Endodermal cell (in vitro differentiated cells): ENCODE results near the gene AIF1. TPM values are rescaled to one million over a fixed set of nuclear protein-coding genes. Genes with fewer than 3 reads are reported as not detected.
A peak's percentile ranks its signal among the peaks of the same experiment; 100 is the strongest.

ENCODE experiments used
- DNase-seq: peaks from one replicate; pipeline ENCODE4 v3.0.0-alpha.2; 2017
- H3K27ac ChIP-seq: 2 replicates; pipeline ENCODE4 v1.5.1; 2013; ENCODE audit warnings: mild to moderate bottlenecking, low read depth, low read length, moderate library complexity
- H3K27me3 ChIP-seq: 2 replicates; pipeline ENCODE4 v1.6.1; 2013; ENCODE audit warnings: mild to moderate bottlenecking, low read length, moderate library complexity; ENCODE audit not compliant: insufficient read depth, control insufficient read depth, poor library complexity, severe bottlenecking
- H3K36me3 ChIP-seq: 2 replicates; pipeline ENCODE4 v1.7.0; 2013; ENCODE audit warnings: mild to moderate bottlenecking, low read length, moderate library complexity; ENCODE audit not compliant: control insufficient read depth, insufficient read depth
- H3K4me1 ChIP-seq: one replicate; pipeline ENCODE4 v1.7.0; 2013; ENCODE audit warnings: low read length; ENCODE audit not compliant: control insufficient read depth, insufficient read depth
- H3K4me3 ChIP-seq: 2 replicates; pipeline ENCODE4 v1.5.1; 2013; ENCODE audit warnings: mild to moderate bottlenecking, low read length, moderate library complexity
- H3K9ac ChIP-seq: 2 replicates; pipeline ENCODE4 v1.6.1; 2013; ENCODE audit warnings: mild to moderate bottlenecking, low read length, moderate library complexity; ENCODE audit not compliant: poor library complexity, severe bottlenecking; ENCODE audit errors: extremely low read depth
- H3K9me3 ChIP-seq: 2 replicates; pipeline ENCODE4 v1.6.1; 2013; ENCODE audit warnings: mild to moderate bottlenecking, low read length, moderate library complexity; ENCODE audit not compliant: control insufficient read depth
- H3K27ac Mint-ChIP-seq: 2 replicates; pipeline ENCODE4 v1.8.0; 2020; ENCODE audit warnings: mixed read lengths
- H3K27me3 Mint-ChIP-seq: 2 replicates; pipeline ENCODE4 v1.8.0; 2021; ENCODE audit warnings: mild to moderate bottlenecking, mixed read lengths; ENCODE audit not compliant: insufficient read depth
- H3K36me3 Mint-ChIP-seq: 2 replicates; pipeline ENCODE4 v1.8.0; 2020; ENCODE audit warnings: low read depth, mixed read lengths
- H3K4me1 Mint-ChIP-seq: 2 replicates; pipeline ENCODE4 v1.8.0; 2020; ENCODE audit warnings: mixed read lengths
- H3K4me3 Mint-ChIP-seq: 2 replicates; pipeline ENCODE4 v1.8.0; 2020; ENCODE audit warnings: mild to moderate bottlenecking, moderate library complexity, mixed read lengths
- H3K9me3 Mint-ChIP-seq: 2 replicates; pipeline ENCODE4 v1.8.0; 2020; ENCODE audit warnings: mild to moderate bottlenecking, mixed read lengths
- WGBS, 2 experiments: methylation state at CpG; one replicate each; pipeline versions ENCODE4 v1.1.5 to v1.1.7; 2013; ENCODE audit warnings: missing lambda C conversion rate in 2 of 2, mixed read lengths in 1 of 2; ENCODE audit not compliant: insufficient coverage in 1 of 2, insufficient read length in 1 of 2; 5-methylcytosine and 5-hydroxymethylcytosine counted together
- total RNA-seq, 2 donors: library from RNA; stranded (reverse); fragmentation: NEBNext Ultra II Directional in 1 of 2; extraction: Animal tissue kit (Norgen Biotek cat#: 25700) in 1 of 2; gene quantifications; 2 replicates in 1 of 2; 3 replicates in 1 of 2; pipeline ENCODE4 v1.2.1, GENCODE V29; 2021
- TF ChIP-seq, protein P1 (sequence below): fragments of 200-600 bp; sonication (generic); conservative IDR thresholded peaks from 2 replicates; pipeline ENCODE4 v1.5.0; 2021; ENCODE audit warnings: antibody characterized with exemption, mild to moderate bottlenecking

AIF1 gene
- total RNA-seq, 2 donors from 2014 or later = 0.70 to 1.7 TPM

DNA sequence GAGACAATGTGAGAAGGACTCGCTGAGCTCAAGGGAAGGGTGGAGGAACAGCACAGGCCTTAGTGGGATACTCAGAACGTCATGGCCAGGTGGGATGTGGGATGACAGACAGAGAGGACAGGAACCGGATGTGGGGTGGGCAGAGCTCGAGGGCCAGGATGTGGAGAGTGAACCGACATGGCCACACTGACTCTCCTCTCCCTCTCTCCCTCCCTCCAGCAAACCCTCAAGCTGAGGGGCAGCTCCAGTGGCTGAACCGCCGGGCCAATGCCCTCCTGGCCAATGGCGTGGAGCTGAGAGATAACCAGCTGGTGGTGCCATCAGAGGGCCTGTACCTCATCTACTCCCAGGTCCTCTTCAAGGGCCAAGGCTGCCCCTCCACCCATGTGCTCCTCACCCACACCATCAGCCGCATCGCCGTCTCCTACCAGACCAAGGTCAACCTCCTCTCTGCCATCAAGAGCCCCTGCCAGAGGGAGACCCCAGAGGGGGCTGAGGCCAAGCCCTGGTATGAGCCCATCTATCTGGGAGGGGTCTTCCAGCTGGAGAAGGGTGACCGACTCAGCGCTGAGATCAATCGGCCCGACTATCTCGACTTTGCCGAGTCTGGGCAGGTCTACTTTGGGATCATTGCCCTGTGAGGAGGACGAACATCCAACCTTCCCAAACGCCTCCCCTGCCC, 38.0 kb upstream of the AIF1 start:
- H3K4me1 Mint-ChIP-seq = peaks cover 20% of the 10 kb centered on the region
- H3K36me3 Mint-ChIP-seq = no peaks in the 10 kb centered on the region
- H3K9me3 Mint-ChIP-seq = no peaks in the 10 kb centered on the region
- peaks cover 6% of the 10 kb centered on the region for H3K4me1 ChIP-seq
- peaks cover 5% of the 10 kb centered on the region for H3K27me3 ChIP-seq
- no peak overlapping the region for H3K27ac Mint-ChIP-seq
- WGBS, 2 experiments = 95 to 100% methylated on average over 3 to 19 of the region's 19 CpGs
- DNase-seq = peak; percentile 39
- no peak overlapping the region for H3K4me3 Mint-ChIP-seq
- H3K27ac ChIP-seq = no peak overlapping the region
- TF ChIP-seq, protein P1, sequence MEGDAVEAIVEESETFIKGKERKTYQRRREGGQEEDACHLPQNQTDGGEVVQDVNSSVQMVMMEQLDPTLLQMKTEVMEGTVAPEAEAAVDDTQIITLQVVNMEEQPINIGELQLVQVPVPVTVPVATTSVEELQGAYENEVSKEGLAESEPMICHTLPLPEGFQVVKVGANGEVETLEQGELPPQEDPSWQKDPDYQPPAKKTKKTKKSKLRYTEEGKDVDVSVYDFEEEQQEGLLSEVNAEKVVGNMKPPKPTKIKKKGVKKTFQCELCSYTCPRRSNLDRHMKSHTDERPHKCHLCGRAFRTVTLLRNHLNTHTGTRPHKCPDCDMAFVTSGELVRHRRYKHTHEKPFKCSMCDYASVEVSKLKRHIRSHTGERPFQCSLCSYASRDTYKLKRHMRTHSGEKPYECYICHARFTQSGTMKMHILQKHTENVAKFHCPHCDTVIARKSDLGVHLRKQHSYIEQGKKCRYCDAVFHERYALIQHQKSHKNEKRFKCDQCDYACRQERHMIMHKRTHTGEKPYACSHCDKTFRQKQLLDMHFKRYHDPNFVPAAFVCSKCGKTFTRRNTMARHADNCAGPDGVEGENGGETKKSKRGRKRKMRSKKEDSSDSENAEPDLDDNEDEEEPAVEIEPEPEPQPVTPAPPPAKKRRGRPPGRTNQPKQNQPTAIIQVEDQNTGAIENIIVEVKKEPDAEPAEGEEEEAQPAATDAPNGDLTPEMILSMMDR = no peak
- no peak overlapping the region for H3K9ac ChIP-seq
- no peaks in the 10 kb centered on the region for H3K9me3 ChIP-seq
- peaks cover 45% of the 10 kb centered on the region for H3K27me3 Mint-ChIP-seq
- H3K36me3 ChIP-seq = no peaks in the 10 kb centered on the region
- H3K4me3 ChIP-seq = no peak overlapping the region

DNA sequence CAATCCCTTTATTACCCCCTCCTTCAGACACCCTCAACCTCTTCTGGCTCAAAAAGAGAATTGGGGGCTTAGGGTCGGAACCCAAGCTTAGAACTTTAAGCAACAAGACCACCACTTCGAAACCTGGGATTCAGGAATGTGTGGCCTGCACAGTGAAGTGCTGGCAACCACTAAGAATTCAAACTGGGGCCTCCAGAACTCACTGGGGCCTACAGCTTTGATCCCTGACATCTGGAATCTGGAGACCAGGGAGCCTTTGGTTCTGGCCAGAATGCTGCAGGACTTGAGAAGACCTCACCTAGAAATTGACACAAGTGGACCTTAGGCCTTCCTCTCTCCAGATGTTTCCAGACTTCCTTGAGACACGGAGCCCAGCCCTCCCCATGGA, 37.5 kb upstream of the AIF1 start:
- H3K9ac ChIP-seq = no peak overlapping the region
- peak; percentile 38 for DNase-seq
- WGBS, 2 experiments = 88 to 100% methylated on average over 1 to 2 of the region's 3 CpGs
- H3K4me1 Mint-ChIP-seq = peaks cover 20% of the 10 kb centered on the region
- H3K36me3 ChIP-seq = no peaks in the 10 kb centered on the region
- H3K27ac ChIP-seq = no peak overlapping the region
- peaks cover 47% of the 10 kb centered on the region for H3K27me3 Mint-ChIP-seq
- no peak overlapping the region for H3K27ac Mint-ChIP-seq
- TF ChIP-seq, protein P1 = no peak
- H3K4me1 ChIP-seq = peaks cover 6% of the 10 kb centered on the region
- H3K9me3 Mint-ChIP-seq = no peaks in the 10 kb centered on the region
- H3K27me3 ChIP-seq = peaks cover 5% of the 10 kb centered on the region
- H3K4me3 Mint-ChIP-seq = no peak overlapping the region
- no peaks in the 10 kb centered on the region for H3K36me3 Mint-ChIP-seq
- no peaks in the 10 kb centered on the region for H3K9me3 ChIP-seq
- no peak overlapping the region for H3K4me3 ChIP-seq

DNA sequence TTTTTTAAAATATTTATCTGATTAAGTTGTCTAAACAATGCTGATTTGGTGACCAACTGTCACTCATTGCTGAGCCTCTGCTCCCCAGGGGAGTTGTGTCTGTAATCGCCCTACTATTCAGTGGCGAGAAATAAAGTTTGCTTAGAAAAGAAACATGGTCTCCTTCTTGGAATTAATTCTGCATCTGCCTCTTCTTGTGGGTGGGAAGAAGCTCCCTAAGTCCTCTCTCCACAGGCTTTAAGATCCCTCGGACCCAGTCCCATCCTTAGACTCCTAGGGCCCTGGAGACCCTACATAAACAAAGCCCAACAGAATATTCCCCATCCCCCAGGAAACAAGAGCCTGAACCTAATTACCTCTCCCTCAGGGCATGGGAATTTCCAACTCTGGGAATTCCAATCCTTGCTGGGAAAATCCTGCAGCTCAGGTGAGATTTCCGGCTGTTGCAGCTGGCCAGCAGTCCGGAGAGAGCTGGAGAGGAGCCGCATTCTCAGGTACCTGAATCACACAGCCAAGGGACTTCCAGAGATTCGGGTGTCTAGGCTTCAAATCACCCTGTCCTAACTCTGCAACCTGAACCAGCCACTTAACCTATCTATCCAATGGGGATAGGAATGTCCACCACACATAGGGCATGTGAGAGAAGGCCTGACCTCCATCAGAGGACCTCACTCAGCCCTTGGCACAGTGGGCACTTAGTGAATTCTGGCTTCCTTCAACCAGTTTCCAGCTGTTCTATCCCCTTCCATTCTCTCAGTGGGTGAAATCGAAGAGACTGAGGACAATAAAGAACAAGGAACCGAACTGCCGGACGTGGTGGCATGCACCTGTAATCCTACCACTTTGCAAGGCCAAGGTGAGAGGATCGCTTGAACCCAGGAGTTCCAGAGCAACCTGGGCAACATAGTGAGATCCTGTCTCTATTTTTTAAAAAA, 36.6 kb upstream of the AIF1 start:
- no peak overlapping the region for H3K4me3 Mint-ChIP-seq

More for the DNA sequence above, 36.6 kb upstream of the AIF1 start:
- 87 to 88% methylated on average over 10 to 12 of the region's 12 CpGs for WGBS, 2 experiments
- H3K27ac Mint-ChIP-seq = no peak overlapping the region
- Histone ChIP-seq H3K9me3 (no peaks in the 10 kb centered on the region), H3K9ac (no peak overlapping the region), H3K4me1 (peaks cover 6% of the 10 kb centered on the region), H3K36me3 (no peaks in the 10 kb centered on the region), H3K4me3 (no peak overlapping the region), H3K27me3 (peaks cover 5% of the 10 kb centered on the region), H3K27ac (no peak overlapping the region)
- peaks cover 20% of the 10 kb centered on the region for H3K4me1 Mint-ChIP-seq
- DNase-seq = peak; percentile 68
- H3K9me3 Mint-ChIP-seq = no peaks in the 10 kb centered on the region
- peaks cover 51% of the 10 kb centered on the region for H3K27me3 Mint-ChIP-seq
- TF ChIP-seq, protein P1 = no peak
- no peaks in the 10 kb centered on the region for H3K36me3 Mint-ChIP-seq
